ENCODE data around the gene ABCC10. TPM values are rescaled to one million over a fixed set of nuclear protein-coding genes. Genes with fewer than 3 reads are reported as not detected.

Gene ABCC10
- total RNA-seq, 1 experiment from 2014 or later: 28.4 TPM

DNA sequence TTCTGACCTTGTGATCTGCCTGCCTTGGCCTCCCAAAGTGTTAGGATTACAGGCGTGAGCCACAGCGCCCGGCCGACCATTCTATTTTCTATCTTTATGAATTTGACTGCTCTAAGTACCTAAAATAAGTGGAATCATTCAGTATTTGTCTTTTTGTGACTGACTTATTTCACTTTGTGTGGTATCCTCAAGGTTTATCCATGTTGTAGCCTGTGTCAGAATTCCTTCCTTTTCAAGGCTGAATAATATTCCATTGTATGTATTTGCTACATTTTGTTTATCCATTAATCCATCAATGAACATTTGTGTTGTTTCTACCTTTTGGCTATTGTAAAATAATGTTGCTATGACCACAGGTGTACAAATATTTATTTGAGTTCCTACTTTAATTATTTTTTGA lies 45.2 kb downstream of the ABCC10 start:
- CTCF ChIA-PET: no interaction called here
- no peaks in the 10 kb centered on the region for H4K20me1 ChIP-seq (ENCODE audit: insufficient read depth)
- POLR2A ChIA-PET (ENCODE audit: unreplicated experiment): no interaction called here
- H3K27me3 ChIP-seq (ENCODE audit: insufficient read depth, low read depth): no peaks in the 10 kb centered on the region
- no peak overlapping the region for H2AFZ ChIP-seq
- no TSS peak for BruUV-seq (replicated peaks)
- H3K36me3 ChIP-seq (ENCODE audit: low read depth): no peaks in the 10 kb centered on the region
- H3K79me2 ChIP-seq (ENCODE audit: low read depth): peaks cover under 1% of the 10 kb centered on the region; the same call in 1 of the 2 replicates
- no peaks in the 10 kb centered on the region; the same call in 1 of the 2 replicates for H3K9me2 ChIP-seq (ENCODE audit: insufficient read depth)
- intact Hi-C loops (cut with micrococcal nuclease; ENCODE audit: unreplicated experiment): no loop called here
- DNase-seq: no peak
- H3F3A ChIP-seq (ENCODE audit: insufficient read depth, low read depth): peaks cover 14% of the 10 kb centered on the region; the same call in 1 of the 2 replicates
- H3K27ac ChIP-seq: no peak overlapping the region
- no peak overlapping the region for H3K4me2 ChIP-seq
- H3K4me3 ChIP-seq: no peak overlapping the region
- H3K9me3 ChIP-seq (ENCODE audit: insufficient read depth, low read depth): no peaks in the 10 kb centered on the region
- TF ChIP-seq EZH2 (IDR thresholded peaks at IDR 0.05; ENCODE audit: low read depth): no peak
- TF ChIP-seq, protein P1, sequence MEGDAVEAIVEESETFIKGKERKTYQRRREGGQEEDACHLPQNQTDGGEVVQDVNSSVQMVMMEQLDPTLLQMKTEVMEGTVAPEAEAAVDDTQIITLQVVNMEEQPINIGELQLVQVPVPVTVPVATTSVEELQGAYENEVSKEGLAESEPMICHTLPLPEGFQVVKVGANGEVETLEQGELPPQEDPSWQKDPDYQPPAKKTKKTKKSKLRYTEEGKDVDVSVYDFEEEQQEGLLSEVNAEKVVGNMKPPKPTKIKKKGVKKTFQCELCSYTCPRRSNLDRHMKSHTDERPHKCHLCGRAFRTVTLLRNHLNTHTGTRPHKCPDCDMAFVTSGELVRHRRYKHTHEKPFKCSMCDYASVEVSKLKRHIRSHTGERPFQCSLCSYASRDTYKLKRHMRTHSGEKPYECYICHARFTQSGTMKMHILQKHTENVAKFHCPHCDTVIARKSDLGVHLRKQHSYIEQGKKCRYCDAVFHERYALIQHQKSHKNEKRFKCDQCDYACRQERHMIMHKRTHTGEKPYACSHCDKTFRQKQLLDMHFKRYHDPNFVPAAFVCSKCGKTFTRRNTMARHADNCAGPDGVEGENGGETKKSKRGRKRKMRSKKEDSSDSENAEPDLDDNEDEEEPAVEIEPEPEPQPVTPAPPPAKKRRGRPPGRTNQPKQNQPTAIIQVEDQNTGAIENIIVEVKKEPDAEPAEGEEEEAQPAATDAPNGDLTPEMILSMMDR (conservative IDR thresholded peaks at IDR 0.05): no peak
- peaks cover 34% of the 10 kb centered on the region for H3K4me1 ChIP-seq (replicated peaks; ENCODE audit: insufficient read depth)

DNA sequence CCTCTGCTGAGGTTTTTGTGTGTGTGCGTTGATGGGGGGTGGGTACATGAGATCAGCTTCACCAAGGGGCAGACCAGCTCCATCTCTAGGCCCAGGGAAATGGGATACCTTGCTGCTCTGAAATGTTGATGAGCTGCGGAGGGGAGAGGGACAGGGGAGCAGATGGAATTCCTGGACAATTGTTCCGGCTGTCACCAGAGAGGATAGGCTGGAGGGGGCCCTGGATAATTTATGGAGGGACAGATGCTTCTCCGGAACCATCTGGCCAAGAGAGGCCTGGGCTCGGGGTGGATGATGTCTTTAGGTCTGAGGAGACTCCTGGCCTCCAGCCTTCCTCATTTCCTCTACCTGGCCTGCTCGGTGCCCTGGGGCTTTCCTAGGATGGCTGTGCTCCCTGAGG lies 48.2 kb downstream of the ABCC10 start:
- Histone ChIP-seq H3K27me3 (ENCODE audit: insufficient read depth, low read depth) (no peaks in the 10 kb centered on the region), H3K27ac (no peak overlapping the region), H2AFZ (no peak overlapping the region), H3K9me3 (ENCODE audit: insufficient read depth, low read depth) (no peaks in the 10 kb centered on the region), H3K4me2 (no peak overlapping the region), H3K79me2 (ENCODE audit: low read depth) (peaks cover 30% of the 10 kb centered on the region), H3K9me2 (ENCODE audit: insufficient read depth) (no peaks in the 10 kb centered on the region; the same call in 1 of the 2 replicates), H4K20me1 (ENCODE audit: insufficient read depth) (no peaks in the 10 kb centered on the region), H3K4me3 (no peak overlapping the region), H3K4me1 (replicated peaks; ENCODE audit: insufficient read depth) (peaks cover 49% of the 10 kb centered on the region), H3F3A (ENCODE audit: insufficient read depth, low read depth) (peaks cover 25% of the 10 kb centered on the region), H3K36me3 (ENCODE audit: low read depth) (no peaks in the 10 kb centered on the region)
- TF ChIP-seq, protein P1 (conservative IDR thresholded peaks at IDR 0.05): no peak
- TF ChIP-seq EZH2 (IDR thresholded peaks at IDR 0.05; ENCODE audit: low read depth): no peak
- DNase-seq: no peak
- intact Hi-C loops (cut with micrococcal nuclease; ENCODE audit: unreplicated experiment): no loop called here
- POLR2A ChIA-PET (ENCODE audit: unreplicated experiment): no interaction called here
- CTCF ChIA-PET: no interaction called here
- no TSS peak for BruUV-seq (replicated peaks)

- H3K36me3 ChIP-seq (ENCODE audit: low read depth): no peaks in the 10 kb centered on the region
- TF ChIP-seq EZH2 (IDR thresholded peaks at IDR 0.05; ENCODE audit: low read depth): no peak
- TF ChIP-seq, protein P1 (conservative IDR thresholded peaks at IDR 0.05): no peak
- H3K27ac ChIP-seq: peak overlapping the region; percentile 30
- CTCF ChIA-PET: interaction anchor here (0.6 to 0.7 kb wide), 2 partner anchors 14 to 148 kb away, joined by 3 to 6 read pairs; no protein-coding TSS in a partner anchor
- intact Hi-C loops (cut with micrococcal nuclease; ENCODE audit: unreplicated experiment): loop anchor here (2.0 kb wide), 1 partner anchor 20 kb away; no protein-coding TSS in a partner anchor
- BruUV-seq (replicated peaks): no TSS peak
- H3K27me3 ChIP-seq (ENCODE audit: insufficient read depth, low read depth): no peaks in the 10 kb centered on the region
- DNase-seq: no peak
- H3K9me3 ChIP-seq (ENCODE audit: insufficient read depth, low read depth): no peaks in the 10 kb centered on the region
- H2AFZ ChIP-seq: peak overlapping the region; percentile 94
- H3K4me1 ChIP-seq (replicated peaks; ENCODE audit: insufficient read depth): peaks cover 51% of the 10 kb centered on the region
- H3F3A ChIP-seq (ENCODE audit: insufficient read depth, low read depth): peaks cover 35% of the 10 kb centered on the region
- no peaks in the 10 kb centered on the region; the same call in 1 of the 2 replicates for H3K9me2 ChIP-seq (ENCODE audit: insufficient read depth)
- H3K4me2 ChIP-seq: peak overlapping the region; percentile 98
- H3K79me2 ChIP-seq (ENCODE audit: low read depth): peaks cover 37% of the 10 kb centered on the region
- peak overlapping the region; percentile 91; the same call in 1 of the 2 replicates for H3K4me3 ChIP-seq
- POLR2A ChIA-PET (ENCODE audit: unreplicated experiment): interaction anchor here (0.6 to 0.7 kb wide), 3 partner anchors 19 to 249 kb away, joined by 3 to 12 read pairs (median 6); no protein-coding TSS in a partner anchor
- H4K20me1 ChIP-seq (ENCODE audit: insufficient read depth): no peaks in the 10 kb centered on the region
These were observed 49.4 kb downstream of the ABCC10 start for GRCh38 chr6:43476746-43477145.
